GM21786 (cell line): Measurements from ENCODE around the gene ASPRV1.

Experiments
- ATAC-seq: cut with Tn5 transposase; IDR thresholded peaks from one replicate; pipeline ENCODE4 v1.9.1; 2021; ENCODE audit not compliant: unreplicated experiment

ASPRV1 gene

GRCh38 chr2:69989009-69989408 is 27.6 kb upstream of the ASPRV1 start:
- ATAC-seq: no peak

- no peak for ATAC-seq
Observed at GRCh38 chr2:69988086-69988635, 26.7 kb upstream of the ASPRV1 start.

- no peak for ATAC-seq
Observed at GRCh38 chr2:69986691-69987090, 25.3 kb upstream of the ASPRV1 start.

GRCh38 chr2:69985688-69986087 is 24.3 kb upstream of the ASPRV1 start:
- no peak for ATAC-seq

- ATAC-seq: no peak
Observed at GRCh38 chr2:69985216-69985615, 23.8 kb upstream of the ASPRV1 start.

- no peak for ATAC-seq
Observed at GRCh38 chr2:69983392-69983966, 22.0 kb upstream of the ASPRV1 start.

- no peak for ATAC-seq
Observed at GRCh38 chr2:69979902-69980807, 18.7 kb upstream of the ASPRV1 start.

GRCh38 chr2:69977906-69978482 is 16.6 kb upstream of the ASPRV1 start:
- ATAC-seq: no peak

- ATAC-seq: no peak
Observed at GRCh38 chr2:69977186-69977585, 15.8 kb upstream of the ASPRV1 start.

- ATAC-seq: no peak
Observed at GRCh38 chr2:69975853-69976462, 14.5 kb upstream of the ASPRV1 start.

- no peak for ATAC-seq
Observed at GRCh38 chr2:69975136-69975852, 13.9 kb upstream of the ASPRV1 start.

- ATAC-seq: no peak
Observed at GRCh38 chr2:69973335-69973735, 11.9 kb upstream of the ASPRV1 start.

GRCh38 chr2:69972822-69973221 is 11.4 kb upstream of the ASPRV1 start:
- no peak for ATAC-seq

GRCh38 chr2:69969991-69970390 is 8.6 kb upstream of the ASPRV1 start:
- no peak for ATAC-seq

- no peak for ATAC-seq
Observed at GRCh38 chr2:69969126-69969983, 7.9 kb upstream of the ASPRV1 start.

- ATAC-seq: no peak
Observed at GRCh38 chr2:69968609-69969008, 7.2 kb upstream of the ASPRV1 start.

GRCh38 chr2:69966496-69966895 is 5.1 kb upstream of the ASPRV1 start:
- ATAC-seq: no peak

GRCh38 chr2:69965756-69966445 is 4.5 kb upstream of the ASPRV1 start:
- no peak for ATAC-seq

GRCh38 chr2:69964353-69964841 is 3.0 kb upstream of the ASPRV1 start:
- ATAC-seq: no peak
